Mesenchymal stem cell (in vitro differentiated cells and primary cell): ENCODE measurements around the gene MUC20.
A peak's percentile ranks its signal among the peaks of the same experiment; 100 is the strongest.

Source experiments
- DNase-seq: peaks from one replicate; pipeline ENCODE4 v3.0.0-alpha.2; 2013
- H2AFZ ChIP-seq: one replicate; pipeline ENCODE4 v1.6.1; 2013; ENCODE audit warnings: low read depth, mild to moderate bottlenecking, control low read depth, inconsistent platforms, low read length, moderate library complexity
- H2AK5ac ChIP-seq: 2 replicates; pipeline ENCODE4 v1.6.1; 2013; ENCODE audit warnings: low read length, moderate library complexity, mild to moderate bottlenecking, inconsistent platforms; ENCODE audit not compliant: severe bottlenecking
- H2BK120ac ChIP-seq: one replicate; pipeline ENCODE4 v1.6.1; 2013; ENCODE audit warnings: low read depth, mild to moderate bottlenecking, inconsistent platforms, low read length, moderate library complexity
- H2BK12ac ChIP-seq, 2 experiments: one replicate each; pipeline ENCODE4 v1.6.1; 2013; ENCODE audit warnings: inconsistent platforms in 2 of 2, low read length in 2 of 2, mild to moderate bottlenecking in 2 of 2, moderate library complexity in 2 of 2, control low read depth in 1 of 2
- H2BK15ac ChIP-seq: one replicate; pipeline ENCODE4 v1.6.1; 2013; ENCODE audit warnings: mild to moderate bottlenecking, low read depth, inconsistent platforms; ENCODE audit not compliant: poor library complexity, severe bottlenecking
- H2BK5ac ChIP-seq: 2 replicates; pipeline ENCODE4 v1.6.1; 2013; ENCODE audit warnings: low read depth, mild to moderate bottlenecking, low read length, control low read depth, inconsistent platforms; ENCODE audit not compliant: poor library complexity, severe bottlenecking
- H3K14ac ChIP-seq, 2 experiments: one replicate each; pipeline ENCODE4 v1.6.1; 2013; ENCODE audit warnings: inconsistent platforms in 2 of 2, low read length in 2 of 2, control low read depth in 1 of 2, mild to moderate bottlenecking in 1 of 2, moderate library complexity in 1 of 2
- H3K18ac ChIP-seq, 2 experiments: one replicate each; pipeline ENCODE4 v1.6.1; 2013; ENCODE audit warnings: inconsistent platforms in 2 of 2, low read length in 2 of 2, control low read depth in 1 of 2, low read depth in 1 of 2, mild to moderate bottlenecking in 1 of 2
- H3K23ac ChIP-seq, 2 experiments: one replicate each; pipeline ENCODE4 v1.6.1; 2013; ENCODE audit warnings: inconsistent platforms in 2 of 2, low read length in 2 of 2, mild to moderate bottlenecking in 2 of 2, moderate library complexity in 2 of 2, control low read depth in 1 of 2
- H3K27ac ChIP-seq: 2 replicates; pipeline ENCODE4 v1.5.1; 2013; ENCODE audit warnings: mild to moderate bottlenecking, moderate library complexity, low read length, control low read depth, inconsistent platforms; ENCODE audit not compliant: poor library complexity, severe bottlenecking
- H3K27me3 ChIP-seq, 2 experiments: 2 replicates each; pipeline versions ENCODE4 v1.6.1 to v1.7.0; 2013; ENCODE audit warnings: low read length in 2 of 2, mild to moderate bottlenecking in 2 of 2, moderate library complexity in 2 of 2, control low read depth in 1 of 2, inconsistent platforms in 1 of 2; ENCODE audit not compliant: control insufficient read depth in 1 of 2, insufficient read depth in 1 of 2
- H3K36me3 ChIP-seq, 2 experiments: 2 replicates each; pipeline versions ENCODE4 v1.6.1 to v1.7.0; 2013; ENCODE audit warnings: low read length in 2 of 2, control low read depth in 1 of 2, inconsistent platforms in 1 of 2, low read depth in 1 of 2, mild to moderate bottlenecking in 1 of 2; ENCODE audit not compliant: insufficient read depth in 2 of 2, control insufficient read depth in 1 of 2
- H3K4ac ChIP-seq, 2 experiments: one replicate each; pipeline ENCODE4 v1.6.1; 2013; ENCODE audit warnings: inconsistent platforms in 2 of 2, low read length in 2 of 2, mild to moderate bottlenecking in 2 of 2, moderate library complexity in 2 of 2, control low read depth in 1 of 2, low read depth in 1 of 2
- H3K4me1 ChIP-seq: 2 replicates; pipeline ENCODE4 v1.6.1; 2013; ENCODE audit warnings: low read depth, low read length, control low read depth; ENCODE audit not compliant: control insufficient read depth, insufficient read depth
- H3K4me2 ChIP-seq: 2 replicates; pipeline ENCODE4 v1.6.1; 2013; ENCODE audit warnings: low read length, mild to moderate bottlenecking, inconsistent platforms; ENCODE audit not compliant: poor library complexity, severe bottlenecking
- H3K4me3 ChIP-seq, 2 experiments: 2 replicates each; pipeline versions ENCODE4 v1.5.1 to v1.7.0; 2013; ENCODE audit warnings: low read length in 2 of 2, mild to moderate bottlenecking in 2 of 2, control low read depth in 1 of 2, low read depth in 1 of 2; ENCODE audit not compliant: insufficient read depth in 1 of 2
- H3K79me1 ChIP-seq: replicated peaks from 2 replicates; pipeline ENCODE4 v1.6.1; 2013; ENCODE audit warnings: mild to moderate bottlenecking, control low read depth, low read length, inconsistent platforms; ENCODE audit not compliant: poor library complexity, severe bottlenecking
- H3K9ac ChIP-seq: 2 replicates; pipeline ENCODE4 v1.7.0; 2013; ENCODE audit warnings: mild to moderate bottlenecking, low read length, moderate library complexity
- H3K9me3 ChIP-seq: 2 replicates; pipeline ENCODE4 v1.7.0; 2013; ENCODE audit warnings: mild to moderate bottlenecking, low read length; ENCODE audit not compliant: control insufficient read depth
- H4K8ac ChIP-seq: one replicate; pipeline ENCODE4 v1.6.1; 2013; ENCODE audit warnings: inconsistent platforms, mild to moderate bottlenecking, low read length, moderate library complexity
- H4K91ac ChIP-seq: one replicate; pipeline ENCODE4 v1.6.1; 2013; ENCODE audit warnings: mild to moderate bottlenecking, low read length, inconsistent platforms
- WGBS: methylation state at CpG from one replicate; pipeline ENCODE4 v1.1.7; 2013; ENCODE audit warnings: mixed read lengths; 5-methylcytosine and 5-hydroxymethylcytosine counted together

The MUC20 gene

GRCh38 chr3:195744437-195744836 is 23.7 kb downstream of the MUC20 start:
- Histone ChIP-seq H2BK12ac (no peak overlapping the region), H3K14ac (no peak overlapping the region), H3K18ac (no peak overlapping the region), H3K4ac (no peak overlapping the region), H2AFZ (no peak overlapping the region), H2AK5ac (no peak overlapping the region), H3K4me3 (no peak overlapping the region), H4K91ac (no peak overlapping the region), H3K9me3 (no peaks in the 10 kb centered on the region), H3K79me1 (no peaks in the 10 kb centered on the region), H3K23ac (no peak overlapping the region), H2BK5ac (no peak overlapping the region), H3K4me1 (peaks cover 2% of the 10 kb centered on the region), H3K4me2 (no peak overlapping the region), H4K8ac (no peak overlapping the region), H2BK120ac (no peak overlapping the region), H3K9ac (no peak overlapping the region), H3K27ac (no peak overlapping the region), H3K27me3 (peaks cover 19 to 28% of the 10 kb centered on the region in 2 experiments), H2BK15ac (no peak overlapping the region), H3K36me3 (no peaks in the 10 kb centered on the region)
- WGBS = 80% methylated on average over 4 of the region's 4 CpGs
- no peak for DNase-seq

- 91% methylated on average over 8 of the region's 8 CpGs for WGBS
Measured at GRCh38 chr3:195746346-195746745, 25.6 kb downstream of the MUC20 start.

GRCh38 chr3:195746751-195747150 is 26.0 kb downstream of the MUC20 start:
- Histone ChIP-seq H3K79me1 (no peaks in the 10 kb centered on the region), H2BK15ac (no peak overlapping the region), H2BK12ac (no peak overlapping the region), H3K9ac (no peak overlapping the region), H3K27me3 (peaks cover 19 to 28% of the 10 kb centered on the region in 2 experiments), H3K4me1 (peaks cover 2% of the 10 kb centered on the region), H2AK5ac (no peak overlapping the region), H3K18ac (no peak overlapping the region), H2BK5ac (no peak overlapping the region), H3K14ac (no peak overlapping the region), H3K4me3 (no peak overlapping the region), H3K4ac (no peak overlapping the region), H2BK120ac (no peak overlapping the region), H3K4me2 (no peak overlapping the region), H2AFZ (no peak overlapping the region), H4K91ac (no peak overlapping the region), H3K36me3 (no peaks in the 10 kb centered on the region), H3K27ac (no peak overlapping the region), H4K8ac (no peak overlapping the region), H3K23ac (no peak overlapping the region), H3K9me3 (no peaks in the 10 kb centered on the region)
- no peak for DNase-seq
- WGBS = 91% methylated on average over 9 of the region's 9 CpGs

More at GRCh38 chr3:195746346-195746745, 25.6 kb downstream of the MUC20 start:
- Histone ChIP-seq H3K23ac (no peak overlapping the region), H3K36me3 (no peaks in the 10 kb centered on the region), H3K4ac (no peak overlapping the region), H3K79me1 (no peaks in the 10 kb centered on the region), H3K4me3 (no peak overlapping the region), H3K9me3 (no peaks in the 10 kb centered on the region), H2AK5ac (no peak overlapping the region), H4K91ac (no peak overlapping the region), H3K4me1 (peaks cover 2% of the 10 kb centered on the region), H2AFZ (no peak overlapping the region), H2BK12ac (no peak overlapping the region), H3K27ac (no peak overlapping the region), H3K4me2 (no peak overlapping the region), H3K18ac (no peak overlapping the region), H3K9ac (no peak overlapping the region), H3K14ac (no peak overlapping the region), H2BK5ac (no peak overlapping the region), H3K27me3 (peaks cover 19 to 28% of the 10 kb centered on the region in 2 experiments), H2BK120ac (no peak overlapping the region), H2BK15ac (no peak overlapping the region), H4K8ac (no peak overlapping the region)
- DNase-seq = no peak

GRCh38 chr3:195748661-195749060 is 27.9 kb downstream of the MUC20 start:
- Histone ChIP-seq H3K4me1 (peaks cover 2% of the 10 kb centered on the region), H2BK15ac (no peak overlapping the region), H2BK120ac (no peak overlapping the region), H3K14ac (peak overlapping the region in 1 of 2 experiments; percentile 58), H2BK5ac (no peak overlapping the region), H3K9me3 (no peaks in the 10 kb centered on the region), H3K23ac (no peak overlapping the region), H2AK5ac (no peak overlapping the region), H3K27ac (no peak overlapping the region), H3K27me3 (peaks cover 19 to 33% of the 10 kb centered on the region in 2 experiments), H3K18ac (no peak overlapping the region), H3K4me3 (no peak overlapping the region), H3K79me1 (no peaks in the 10 kb centered on the region), H3K4me2 (no peak overlapping the region), H2AFZ (no peak overlapping the region), H3K4ac (no peak overlapping the region), H3K36me3 (no peaks in the 10 kb centered on the region), H2BK12ac (no peak overlapping the region), H4K8ac (no peak overlapping the region), H4K91ac (peak overlapping the region; percentile 61), H3K9ac (no peak overlapping the region)
- 95% methylated on average over 11 of the region's 11 CpGs for WGBS
- DNase-seq = no peak
